Testis (tissue), 3 donors: ENCODE measurements around the gene FGGY. TPM values are rescaled to one million over a fixed set of nuclear protein-coding genes. Genes with fewer than 3 reads are reported as not detected.

ENCODE experiments used
- DNase-seq: peaks from one replicate; pipeline ENCODE4 v3.0.0-alpha.2; 2019
- H3K27ac ChIP-seq, 2 donors: fragments of 200-600 bp; sonication (generic); one replicate each; pipeline ENCODE4 v1.5.1; 2019
- H3K27me3 ChIP-seq: fragments of 200-600 bp; sonication (generic); one replicate; pipeline ENCODE4 v1.5.1; 2019
- H3K36me3 ChIP-seq: fragments of 200-600 bp; sonication (generic); one replicate; pipeline ENCODE4 v1.5.1; 2017; ENCODE audit warnings: low read depth; ENCODE audit errors: missing control alignments
- H3K4me1 ChIP-seq: fragments of 200-600 bp; sonication (generic); one replicate; pipeline ENCODE4 v1.5.1; 2019
- H3K4me3 ChIP-seq, 2 donors: fragments of 200-600 bp; sonication (generic); one replicate each; pipeline ENCODE4 v1.5.1; 2017 to 2019
- H3K9me3 ChIP-seq: fragments of 200-600 bp; sonication (generic); one replicate; pipeline ENCODE4 v1.5.1; 2017
- POLR2A ChIP-seq: fragments of 450-650 bp; IDR thresholded peaks from one replicate; pipeline ENCODE4 v1.6.1; 2017; ENCODE audit warnings: antibody characterized with exemption, mild to moderate bottlenecking, moderate library complexity
- WGBS, 2 donors: methylation state at CpG; one replicate each; pipeline ENCODE4 v1.1.5; 2018; 5-methylcytosine and 5-hydroxymethylcytosine counted together
- intact Hi-C: fragments of 100-400 bp; cut with DNase I; formaldehyde crosslinking; loops from one replicate; pipeline ENCODE4 v1.15.1; 2023; ENCODE audit warnings: low total_unique reads
- polyA plus RNA-seq: library from polyadenylated mRNA; stranded (reverse); fragments of 350-450 nt; fragmentation: Illumina TruSeq; extraction: RNeasy Lipid Tissue Mini Kit (QIAGEN cat#74804); gene quantifications from one replicate; pipeline ENCODE4 v1.2.3, GENCODE V29; 2014; ENCODE audit warnings: low read depth, low replicate concordance; ENCODE audit not compliant: insufficient read depth
- total RNA-seq, 2 donors: library from RNA; depleted of rRNA; stranded (reverse); fragments of >200 nt; gene quantifications; one replicate each; pipeline ENCODE4 v1.2.3, GENCODE V29; 2016
- TF ChIP-seq, protein P1 (sequence below), 3 experiments: fragments of 450-650 bp in 2 of 3; fragments of 200-600 bp in 1 of 3; sonication (generic) in 1 of 3; IDR thresholded peaks; one replicate each; pipeline ENCODE4 v1.5.1; 2016 to 2019; ENCODE audit warnings: antibody characterized with exemption in 3 of 3, mild to moderate bottlenecking in 2 of 3, moderate library complexity in 1 of 3

FGGY gene
- total and polyA plus RNA-seq, 3 donors from 2014 or later, result 14.6 to 32.8 (median 32.3) TPM

DNA sequence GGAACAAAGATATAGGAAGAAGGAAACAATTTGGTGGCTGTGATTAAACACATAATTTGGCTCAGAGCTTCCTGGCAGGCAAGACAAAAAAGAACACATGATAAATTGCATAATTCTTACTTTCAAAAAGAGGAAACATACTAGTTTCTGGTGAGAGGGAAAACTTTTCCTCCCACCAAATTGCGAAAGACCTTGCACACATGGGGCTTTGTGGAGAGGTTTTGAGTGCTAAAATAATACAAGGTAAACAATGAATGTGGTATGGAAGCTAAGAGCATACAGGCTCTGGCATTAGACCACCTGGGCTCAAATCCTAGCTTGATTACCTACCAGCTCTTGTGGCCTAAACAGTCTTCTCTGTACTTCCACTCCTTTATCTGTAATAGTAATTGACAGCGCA is 377.7 kb downstream of the FGGY start:
- Histone ChIP-seq H3K27ac (peak overlapping the region; percentile 34 to 77), H3K4me3 (no peak overlapping the region), H3K4me1 (peaks cover 40% of the 10 kb centered on the region), H3K36me3 (no peaks in the 10 kb centered on the region), H3K27me3 (no peaks in the 10 kb centered on the region), H3K9me3 (no peaks in the 10 kb centered on the region)
- TF ChIP-seq POLR2A, result no peak
- TF ChIP-seq, protein P1, sequence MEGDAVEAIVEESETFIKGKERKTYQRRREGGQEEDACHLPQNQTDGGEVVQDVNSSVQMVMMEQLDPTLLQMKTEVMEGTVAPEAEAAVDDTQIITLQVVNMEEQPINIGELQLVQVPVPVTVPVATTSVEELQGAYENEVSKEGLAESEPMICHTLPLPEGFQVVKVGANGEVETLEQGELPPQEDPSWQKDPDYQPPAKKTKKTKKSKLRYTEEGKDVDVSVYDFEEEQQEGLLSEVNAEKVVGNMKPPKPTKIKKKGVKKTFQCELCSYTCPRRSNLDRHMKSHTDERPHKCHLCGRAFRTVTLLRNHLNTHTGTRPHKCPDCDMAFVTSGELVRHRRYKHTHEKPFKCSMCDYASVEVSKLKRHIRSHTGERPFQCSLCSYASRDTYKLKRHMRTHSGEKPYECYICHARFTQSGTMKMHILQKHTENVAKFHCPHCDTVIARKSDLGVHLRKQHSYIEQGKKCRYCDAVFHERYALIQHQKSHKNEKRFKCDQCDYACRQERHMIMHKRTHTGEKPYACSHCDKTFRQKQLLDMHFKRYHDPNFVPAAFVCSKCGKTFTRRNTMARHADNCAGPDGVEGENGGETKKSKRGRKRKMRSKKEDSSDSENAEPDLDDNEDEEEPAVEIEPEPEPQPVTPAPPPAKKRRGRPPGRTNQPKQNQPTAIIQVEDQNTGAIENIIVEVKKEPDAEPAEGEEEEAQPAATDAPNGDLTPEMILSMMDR (IDR thresholded peaks at IDR 0.05), result no peak
- DNase-seq, result peak; percentile 52
- WGBS, 2 donors, result 63 to 73% methylated on average over 2 of the region's 2 CpGs
- intact Hi-C loops, result no loop called here

DNA sequence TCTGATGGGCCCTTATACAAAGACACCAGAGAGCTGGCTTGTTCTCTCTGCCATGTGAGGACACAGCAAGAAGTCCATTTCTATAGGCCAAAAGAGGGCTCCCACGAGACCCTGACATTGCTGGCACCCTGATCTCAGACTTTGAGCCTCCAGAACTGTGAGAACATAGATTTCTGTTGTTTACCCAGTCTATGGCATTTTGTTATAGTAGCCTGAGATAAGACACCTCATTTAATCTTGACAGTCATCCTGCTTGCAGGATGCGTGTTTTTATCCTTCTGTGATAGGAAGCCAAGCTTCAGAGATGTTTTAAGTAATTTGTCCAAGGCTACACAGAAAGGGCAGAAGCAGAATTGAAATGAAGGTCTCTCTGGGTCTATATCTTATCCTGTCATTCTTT is 379.0 kb downstream of the FGGY start:
- no peaks in the 10 kb centered on the region for H3K36me3 ChIP-seq
- TF ChIP-seq, protein P1 (IDR thresholded peaks at IDR 0.05), result no peak
- TF ChIP-seq POLR2A, result no peak

DNA sequence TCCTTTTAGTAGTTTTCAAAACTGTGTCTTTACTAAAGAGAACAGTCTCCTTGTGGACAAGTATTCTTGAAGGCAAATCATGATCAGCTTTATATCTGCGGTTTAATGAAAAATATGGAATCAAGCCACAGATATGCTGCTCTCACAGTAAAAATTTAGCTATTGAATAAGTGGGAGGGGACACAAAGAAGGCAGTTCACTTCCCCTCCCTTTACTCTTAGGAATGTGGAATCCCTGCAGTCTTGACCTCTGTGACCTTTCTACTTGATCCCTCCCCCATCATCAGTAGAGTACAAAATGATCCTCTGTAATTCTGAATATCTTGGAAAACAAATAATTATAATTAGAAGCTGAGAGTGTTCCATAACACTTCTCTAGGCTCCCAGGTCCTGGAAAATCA is 381.1 kb downstream of the FGGY start:
- H3K4me1 ChIP-seq, result peaks cover 23% of the 10 kb centered on the region
- peak overlapping the region in 1 of 2 donors; percentile 55 for H3K27ac ChIP-seq
- WGBS, 2 donors, result 47 to 63% methylated on average over 1 of the region's 1 CpG
- DNase-seq, result peak; percentile 32
- no peaks in the 10 kb centered on the region for H3K27me3 ChIP-seq
- no peaks in the 10 kb centered on the region for H3K36me3 ChIP-seq
- H3K9me3 ChIP-seq, result no peaks in the 10 kb centered on the region
- intact Hi-C loops, result no loop called here
- no peak overlapping the region for H3K4me3 ChIP-seq
- TF ChIP-seq, protein P1 (IDR thresholded peaks at IDR 0.05), result no peak
- no peak for TF ChIP-seq POLR2A

More for the DNA sequence above, 379.0 kb downstream of the FGGY start:
- Histone ChIP-seq H3K4me1 (peaks cover 26% of the 10 kb centered on the region), H3K27me3 (no peaks in the 10 kb centered on the region), H3K27ac (no peak overlapping the region), H3K9me3 (no peaks in the 10 kb centered on the region), H3K4me3 (no peak overlapping the region)
- WGBS, 2 donors, result 83 to 85% methylated on average over 2 of the region's 2 CpGs
- intact Hi-C loops, result no loop called here
- DNase-seq, result no peak

DNA sequence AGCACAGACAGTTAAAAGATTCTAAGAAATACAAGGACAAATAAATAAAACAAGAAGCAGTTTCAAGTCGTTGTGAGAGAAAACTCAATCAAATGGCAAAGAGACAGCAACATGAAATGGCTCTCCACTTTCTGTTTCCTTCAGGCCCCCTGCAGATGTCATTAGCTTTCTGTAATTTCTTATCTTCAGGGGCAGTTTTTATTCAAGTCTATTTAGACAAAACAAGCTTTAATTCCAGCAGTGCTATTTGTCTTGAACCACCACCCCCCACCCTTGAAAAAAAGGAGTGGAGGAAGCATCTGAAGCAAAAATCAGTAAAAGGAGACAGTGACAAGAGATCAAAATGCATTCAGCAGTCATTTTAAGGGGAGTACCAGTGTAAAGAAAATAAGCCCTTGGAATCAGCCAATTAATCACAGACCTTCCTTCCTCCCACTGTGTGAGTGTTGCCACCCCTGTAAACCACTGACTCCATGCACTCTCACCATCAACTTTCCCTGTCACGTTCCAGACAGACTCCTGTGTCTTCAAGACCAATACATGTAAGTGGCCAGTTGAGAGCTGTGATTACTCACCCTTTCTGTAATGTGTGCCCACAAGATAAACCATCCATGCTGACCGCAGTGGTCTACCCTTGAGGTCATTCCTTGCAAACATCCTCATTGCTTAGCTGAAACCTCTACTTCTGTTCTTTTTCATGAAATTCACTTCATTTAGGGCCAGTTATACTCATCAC is 381.8 kb downstream of the FGGY start:
- Histone ChIP-seq H3K4me1 (peaks cover 20% of the 10 kb centered on the region), H3K27ac (peak overlapping the region in 1 of 2 donors; percentile 55), H3K27me3 (no peaks in the 10 kb centered on the region), H3K9me3 (no peaks in the 10 kb centered on the region), H3K36me3 (no peaks in the 10 kb centered on the region), H3K4me3 (no peak overlapping the region)
- WGBS, 2 donors, result 39 to 57% methylated on average over 3 of the region's 3 CpGs
- DNase-seq, result no peak
- TF ChIP-seq POLR2A, result no peak
- TF ChIP-seq, protein P1 (IDR thresholded peaks at IDR 0.05), result no peak
- intact Hi-C loops, result no loop called here

DNA sequence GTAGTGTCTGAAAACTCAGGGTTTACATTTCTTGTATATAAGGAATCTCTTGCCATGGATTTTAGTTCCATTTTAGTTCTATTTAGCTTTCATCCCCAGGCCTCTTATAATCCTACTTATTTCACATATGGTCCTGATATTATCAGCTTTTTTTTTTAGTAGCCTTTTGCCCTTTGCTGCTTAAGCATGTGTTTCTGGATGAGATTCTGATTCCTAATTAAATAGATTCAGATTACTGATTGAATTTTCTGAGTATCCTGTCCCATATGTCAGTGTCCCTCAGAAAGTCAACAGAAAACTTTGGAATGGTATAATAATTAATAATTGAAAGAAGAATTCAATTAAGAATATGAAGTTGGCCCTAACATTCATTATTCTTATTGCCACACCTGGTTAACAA is 383.1 kb downstream of the FGGY start:
- Histone ChIP-seq H3K4me1 (peaks cover 12% of the 10 kb centered on the region), H3K4me3 (no peak overlapping the region), H3K9me3 (no peaks in the 10 kb centered on the region), H3K27ac (no peak overlapping the region), H3K36me3 (no peaks in the 10 kb centered on the region), H3K27me3 (no peaks in the 10 kb centered on the region)
- intact Hi-C loops, result no loop called here
- TF ChIP-seq POLR2A, result no peak
- TF ChIP-seq, protein P1 (IDR thresholded peaks at IDR 0.05), result no peak
- no peak for DNase-seq
